Activated naive CD8-positive, alpha-beta T cell treated with anti-CD3 and anti-CD28 coated beads, Interleukin-2, amount 50 U/mL, for 24 hours (primary cell): ENCODE results near the gene XRCC1.
A peak's percentile ranks its signal among the peaks of the same experiment; 100 is the strongest.
"Not testable (repeated sequence)": the region's sequence is repeated elsewhere in the genome, so short reads cannot be mapped to it uniquely, and the experiment has no call there.

Source experiments
- ATAC-seq: fragments of 150-1000 bp; cut with Tn5 transposase; one replicate; pipeline ENCODE4 v1.10.0; 2021
- DNase-seq: peaks from one replicate; pipeline ENCODE4 v3.0.0; 2021
- H3K27ac Mint-ChIP-seq: one replicate; pipeline ENCODE4 v1.8.0; 2021; ENCODE audit warnings: mild to moderate bottlenecking, mixed read lengths
- H3K27me3 Mint-ChIP-seq: one replicate; pipeline ENCODE4 v1.8.0; 2021; ENCODE audit warnings: mixed read lengths
- H3K36me3 Mint-ChIP-seq: one replicate; pipeline ENCODE4 v1.8.0; 2021; ENCODE audit warnings: low read depth, mixed read lengths
- H3K4me1 Mint-ChIP-seq: one replicate; pipeline ENCODE4 v1.8.0; 2021; ENCODE audit warnings: mixed read lengths
- H3K4me3 Mint-ChIP-seq: one replicate; pipeline ENCODE4 v1.8.0; 2021; ENCODE audit warnings: mild to moderate bottlenecking, moderate library complexity, mixed read lengths
- H3K9me3 Mint-ChIP-seq: one replicate; pipeline ENCODE4 v1.8.0; 2021; ENCODE audit warnings: mixed read lengths

The XRCC1 gene

DNA sequence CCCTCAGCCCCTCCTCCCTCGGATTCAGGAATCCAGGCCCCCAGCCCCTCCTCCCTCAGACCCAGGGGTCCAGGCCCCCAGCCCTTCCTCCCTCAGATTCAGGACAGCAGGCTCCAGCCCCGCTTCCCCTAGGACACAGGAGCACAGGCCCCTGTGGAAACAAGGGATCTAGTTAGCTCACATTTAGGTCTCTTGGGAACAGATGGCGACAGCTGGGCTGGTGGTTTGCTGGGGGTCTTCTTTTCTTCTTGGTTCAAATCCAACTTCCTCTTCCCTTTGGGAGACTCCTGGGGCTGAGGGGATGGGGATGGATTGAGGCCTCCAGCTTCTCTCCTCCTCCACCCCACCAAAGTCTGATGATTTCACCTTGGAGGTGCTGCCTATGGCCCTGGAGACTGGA, 22.7 kb downstream of the XRCC1 start:
- no peaks in the 10 kb centered on the region for H3K9me3 Mint-ChIP-seq
- ATAC-seq (no peak), DNase-seq (no peak)
- H3K27ac Mint-ChIP-seq: no peak overlapping the region
- H3K36me3 Mint-ChIP-seq: peaks cover 11% of the 10 kb centered on the region
- peaks cover 10% of the 10 kb centered on the region for H3K4me1 Mint-ChIP-seq
- no peak overlapping the region for H3K4me3 Mint-ChIP-seq
- no peaks in the 10 kb centered on the region for H3K27me3 Mint-ChIP-seq

DNA sequence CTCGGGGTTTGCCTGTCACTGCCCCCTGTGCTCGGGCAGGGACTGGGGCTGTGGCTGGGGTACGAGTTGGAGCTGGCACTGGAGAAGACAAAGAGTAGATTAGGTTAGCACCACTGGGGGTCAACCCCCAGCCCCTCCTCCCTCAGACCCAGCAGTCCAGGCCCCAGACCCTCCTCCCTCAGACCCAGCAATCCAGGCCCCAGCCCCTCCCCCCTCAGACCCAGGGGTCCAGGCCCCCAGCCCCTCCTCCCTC, 23.2 kb downstream of the XRCC1 start:
- ATAC-seq: no peak
- no peak overlapping the region for H3K27ac Mint-ChIP-seq
- H3K27me3 Mint-ChIP-seq: no peaks in the 10 kb centered on the region
- H3K9me3 Mint-ChIP-seq: no peaks in the 10 kb centered on the region
- DNase-seq: no peak
- H3K4me1 Mint-ChIP-seq: peaks cover 7% of the 10 kb centered on the region
- H3K4me3 Mint-ChIP-seq: no peak overlapping the region
- peaks cover 8% of the 10 kb centered on the region for H3K36me3 Mint-ChIP-seq

DNA sequence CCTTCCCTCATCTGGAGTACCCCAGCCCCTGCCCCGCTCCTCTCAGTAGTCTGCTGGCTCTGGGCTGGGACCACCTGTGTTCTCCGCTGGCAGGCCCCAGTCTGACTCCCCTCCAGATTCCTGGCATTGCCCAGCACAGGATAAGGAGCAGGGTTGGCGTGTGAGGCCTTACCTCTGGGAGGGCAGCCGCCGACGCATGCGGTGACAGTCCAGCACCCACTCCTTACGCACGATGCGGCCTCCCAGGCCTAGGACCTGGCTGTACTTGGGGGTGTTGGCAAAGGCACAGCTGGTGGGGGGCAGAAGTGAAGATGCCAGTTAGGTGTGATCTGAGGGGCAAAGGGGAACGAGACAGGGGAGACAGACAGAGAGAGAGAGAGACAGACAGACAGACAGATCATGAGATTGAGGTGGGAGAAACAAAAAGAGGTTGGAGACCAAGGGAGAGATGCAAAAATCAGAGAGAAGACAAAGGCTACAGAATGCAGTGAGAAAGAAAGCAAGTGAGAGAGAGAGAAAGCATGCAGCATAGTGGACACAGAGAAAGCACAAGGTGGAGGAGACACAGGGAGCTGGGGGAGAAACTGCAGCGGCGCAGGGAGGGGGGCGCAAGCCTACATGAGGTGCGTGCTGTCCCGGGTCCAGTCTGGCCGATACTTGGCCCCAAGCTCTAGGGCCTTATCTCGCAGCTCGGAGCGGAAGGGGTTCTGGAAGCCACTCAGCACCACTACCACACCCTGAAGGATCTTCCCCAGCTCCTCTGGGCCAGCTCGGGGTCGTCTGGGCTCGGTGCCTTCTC, 23.7 kb downstream of the XRCC1 start:
- Mint-ChIP-seq H3K27ac (no peak overlapping the region), H3K36me3 (peaks cover 8% of the 10 kb centered on the region), H3K9me3 (no peaks in the 10 kb centered on the region), H3K27me3 (no peaks in the 10 kb centered on the region), H3K4me3 (no peak overlapping the region), H3K4me1 (peaks cover 7% of the 10 kb centered on the region)
- no peak for DNase-seq
- no peak for ATAC-seq

DNA sequence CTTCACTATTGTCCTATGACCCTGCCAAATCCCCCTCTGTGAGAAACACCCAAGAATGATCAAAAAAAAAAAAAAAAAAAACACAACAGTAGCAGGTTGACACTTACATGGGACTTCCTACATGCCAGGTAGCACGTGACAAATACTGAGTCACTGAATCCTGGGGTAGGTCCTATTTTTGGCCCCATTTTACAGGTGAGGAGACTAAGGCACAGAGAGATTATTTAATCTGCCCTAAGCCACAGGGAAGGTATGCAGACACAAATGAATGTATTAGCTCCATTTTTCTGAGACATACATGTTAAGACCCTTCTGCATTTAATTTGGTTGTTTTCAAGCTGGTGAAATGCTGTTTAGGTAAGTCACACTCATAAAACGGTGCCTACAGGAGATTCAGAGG, 26.6 kb downstream of the XRCC1 start:
- ATAC-seq (no peak), DNase-seq (no peak)
- Mint-ChIP-seq H3K27me3 (no peaks in the 10 kb centered on the region), H3K27ac (no peak overlapping the region), H3K9me3 (no peaks in the 10 kb centered on the region), H3K4me3 (no peak overlapping the region), H3K4me1 (no peaks in the 10 kb centered on the region), H3K36me3 (peaks cover 4% of the 10 kb centered on the region)

DNA sequence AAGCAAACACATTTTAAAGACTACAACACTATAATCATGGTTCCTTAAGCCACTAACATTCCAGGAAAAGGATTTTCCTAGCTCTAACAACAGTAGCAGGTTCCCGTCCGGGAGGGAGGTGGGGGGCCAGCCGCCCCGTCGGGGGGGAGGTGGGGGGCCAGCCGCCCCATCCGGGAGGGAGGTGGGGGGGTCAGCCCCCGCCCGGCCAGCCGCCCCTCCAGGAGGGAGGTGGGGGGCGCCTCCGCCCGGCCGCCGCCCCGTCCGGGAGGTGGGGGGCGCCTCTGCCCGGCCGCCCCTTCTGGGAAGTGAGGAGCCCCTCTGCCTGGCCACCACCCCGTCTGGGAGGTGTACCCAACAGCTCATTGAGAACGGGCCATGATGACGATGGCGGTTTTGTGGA, 27.4 kb downstream of the XRCC1 start:
- H3K36me3 Mint-ChIP-seq, H3K27ac Mint-ChIP-seq, H3K9me3 Mint-ChIP-seq, H3K27me3 Mint-ChIP-seq, H3K4me1 Mint-ChIP-seq, ATAC-seq, H3K4me3 Mint-ChIP-seq, DNase-seq: not testable (repeated sequence)

DNA sequence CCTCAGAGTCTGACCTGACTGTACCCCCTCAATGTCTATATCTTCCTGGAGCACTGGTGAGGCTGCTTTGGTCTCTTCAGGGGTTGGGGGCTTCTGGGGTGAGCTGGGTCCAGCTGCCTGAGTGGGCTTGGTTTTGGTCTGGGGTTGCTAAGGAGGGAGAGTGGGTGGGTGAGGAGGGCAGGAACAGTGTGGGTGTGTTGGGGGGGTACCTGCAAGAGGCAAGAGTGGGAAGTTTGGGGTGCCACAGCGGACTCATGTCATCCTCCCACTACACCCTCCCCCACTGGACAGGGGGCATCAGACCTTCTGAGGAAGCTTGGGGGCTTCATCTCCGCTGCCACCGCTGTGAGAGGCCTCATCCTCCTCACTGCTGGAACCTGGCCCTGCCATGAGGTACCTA, 28.7 kb downstream of the XRCC1 start:
- H3K4me3 Mint-ChIP-seq: no peak overlapping the region
- peaks cover 10% of the 10 kb centered on the region for H3K36me3 Mint-ChIP-seq
- H3K9me3 Mint-ChIP-seq: no peaks in the 10 kb centered on the region
- H3K27me3 Mint-ChIP-seq: no peaks in the 10 kb centered on the region
- H3K27ac Mint-ChIP-seq: no peak overlapping the region
- H3K4me1 Mint-ChIP-seq: no peaks in the 10 kb centered on the region
- ATAC-seq (no peak), DNase-seq (no peak)

DNA sequence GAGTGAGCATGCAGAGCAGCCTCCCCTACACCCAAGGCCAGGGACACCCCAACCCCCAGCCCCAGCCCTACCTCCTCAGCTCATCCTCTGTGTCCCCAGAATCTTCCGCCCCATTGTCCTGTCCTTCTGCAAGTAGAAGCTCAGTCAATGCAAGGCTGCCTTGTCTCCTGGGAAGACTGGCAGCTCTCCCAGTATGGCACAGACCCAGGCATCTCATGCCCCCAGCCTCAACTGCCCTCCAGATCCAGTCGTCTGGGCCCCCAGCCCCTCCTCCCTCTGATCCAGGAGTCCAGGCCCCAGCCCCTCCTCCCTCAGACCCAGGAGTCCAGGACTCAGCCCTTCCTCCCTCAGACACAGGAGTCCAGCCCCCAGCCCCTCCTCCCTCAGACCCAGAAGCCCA, 29.3 kb downstream of the XRCC1 start:
- Mint-ChIP-seq H3K4me3 (no peak overlapping the region), H3K27ac (no peak overlapping the region), H3K4me1 (no peaks in the 10 kb centered on the region), H3K9me3 (no peaks in the 10 kb centered on the region), H3K36me3 (peaks cover 14% of the 10 kb centered on the region), H3K27me3 (no peaks in the 10 kb centered on the region)
- ATAC-seq (no peak), DNase-seq (no peak)

DNA sequence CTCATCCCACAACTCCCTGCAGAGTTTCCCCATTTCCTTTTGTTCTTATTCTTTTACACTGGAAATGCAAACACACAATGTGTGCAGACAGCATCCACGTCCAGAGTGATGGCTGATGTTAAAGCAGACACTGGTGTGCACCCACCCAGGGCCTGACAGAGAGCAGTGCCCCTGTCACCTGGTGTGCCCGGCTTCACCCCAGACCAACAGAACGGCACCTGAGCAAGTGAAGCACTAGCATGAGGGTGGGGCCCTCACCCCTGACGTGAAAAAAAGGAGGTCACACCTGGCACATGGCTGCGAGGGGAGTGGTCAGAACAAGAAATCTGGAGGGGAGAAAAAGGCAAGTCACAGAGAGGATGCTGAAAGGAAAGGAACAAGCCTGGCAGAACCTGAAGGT, 30.1 kb downstream of the XRCC1 start:
- H3K4me1 Mint-ChIP-seq: no peaks in the 10 kb centered on the region
- H3K27me3 Mint-ChIP-seq: no peaks in the 10 kb centered on the region
- ATAC-seq: no peak
- no peak overlapping the region for H3K4me3 Mint-ChIP-seq
- H3K27ac Mint-ChIP-seq: no peak overlapping the region
- peaks cover 18% of the 10 kb centered on the region for H3K36me3 Mint-ChIP-seq
- no peak for DNase-seq
- no peaks in the 10 kb centered on the region for H3K9me3 Mint-ChIP-seq

DNA sequence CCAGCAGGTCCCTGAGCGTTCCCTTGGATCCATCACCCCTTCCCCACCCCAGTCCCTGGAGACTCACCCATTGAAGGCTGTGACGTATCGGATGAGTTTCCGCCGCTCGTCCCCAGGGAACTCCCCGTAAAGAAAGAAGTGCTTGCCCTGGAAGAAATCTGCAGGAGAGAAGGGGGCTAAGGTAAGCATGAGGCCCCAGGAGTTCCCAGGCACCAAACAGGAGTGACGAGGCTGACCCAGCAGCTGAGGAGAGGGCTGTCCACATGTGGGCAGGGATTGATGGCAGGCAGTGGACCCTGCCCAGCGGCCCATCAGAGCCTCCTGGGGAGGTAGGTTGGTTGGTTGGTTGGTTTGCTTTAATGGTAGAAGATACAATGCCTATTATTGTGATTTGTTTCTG, 31.2 kb downstream of the XRCC1 start:
- ATAC-seq (no peak), DNase-seq (no peak)
- H3K27ac Mint-ChIP-seq: no peak overlapping the region
- peaks cover 28% of the 10 kb centered on the region for H3K36me3 Mint-ChIP-seq
- H3K27me3 Mint-ChIP-seq: no peaks in the 10 kb centered on the region
- no peak overlapping the region for H3K4me3 Mint-ChIP-seq
- H3K4me1 Mint-ChIP-seq: no peaks in the 10 kb centered on the region
- peaks cover 3% of the 10 kb centered on the region for H3K9me3 Mint-ChIP-seq

DNA sequence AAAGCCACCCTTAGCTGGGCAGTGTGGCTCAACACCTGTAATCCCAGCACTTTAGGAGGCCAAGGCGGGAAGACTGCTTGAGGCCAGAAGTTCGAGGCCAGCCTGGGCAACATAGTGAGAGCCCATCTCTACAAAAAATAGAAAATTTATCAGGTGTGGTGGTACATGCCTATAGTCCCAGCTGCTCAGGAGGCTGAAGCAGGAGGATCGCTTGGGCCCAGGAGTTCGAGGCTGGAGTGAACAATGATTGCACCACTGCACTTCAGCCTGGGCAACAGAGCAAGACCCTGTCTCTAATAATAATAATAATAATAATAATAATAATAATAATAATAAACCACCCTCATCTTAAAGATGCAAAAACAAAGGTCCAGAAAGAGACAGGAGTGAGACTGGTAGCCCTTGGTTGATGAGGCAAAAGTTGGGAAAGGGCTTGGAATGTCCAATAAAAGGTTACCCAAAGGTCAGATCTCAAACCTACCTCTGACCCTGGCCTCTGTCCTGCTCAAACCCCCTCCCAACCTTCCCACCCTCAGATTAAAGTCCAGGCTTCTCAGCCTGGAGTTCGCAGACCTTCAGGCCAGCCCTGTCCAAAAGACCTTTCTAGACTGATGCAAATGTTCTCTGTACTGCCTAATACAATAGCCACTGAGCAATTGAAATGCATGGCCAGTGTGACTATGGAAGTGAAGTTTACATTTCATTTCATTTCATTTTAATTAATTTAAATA, 33.2 kb downstream of the XRCC1 start:
- DNase-seq: no peak
- no peak for ATAC-seq
- no peaks in the 10 kb centered on the region for H3K4me1 Mint-ChIP-seq
- H3K27me3 Mint-ChIP-seq: no peaks in the 10 kb centered on the region
- H3K4me3 Mint-ChIP-seq: no peak overlapping the region
- H3K36me3 Mint-ChIP-seq: peaks cover 43% of the 10 kb centered on the region
- no peak overlapping the region for H3K27ac Mint-ChIP-seq
- H3K9me3 Mint-ChIP-seq: peaks cover 10% of the 10 kb centered on the region

DNA sequence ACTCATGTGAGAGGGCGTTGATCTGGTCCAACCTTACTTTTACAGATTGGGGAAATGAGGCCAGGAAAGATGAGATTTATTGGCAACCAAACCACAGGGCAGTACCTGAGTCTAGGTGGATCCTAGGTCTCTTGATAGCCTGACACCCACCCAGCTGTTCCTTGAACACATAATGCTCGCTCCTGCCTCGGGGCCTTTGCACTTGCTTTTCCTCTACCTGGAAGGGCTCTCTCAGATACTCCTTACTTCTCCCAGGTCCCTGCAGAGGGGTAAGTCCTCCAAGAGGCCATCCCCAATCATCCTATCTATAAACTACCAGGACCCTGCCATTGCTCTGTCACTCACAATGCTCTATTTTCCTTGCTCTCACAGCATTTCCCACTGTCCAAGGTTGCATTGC, 34.9 kb downstream of the XRCC1 start:
- peak overlapping the region; percentile 40 for H3K27ac Mint-ChIP-seq
- peaks cover 10% of the 10 kb centered on the region for H3K9me3 Mint-ChIP-seq
- peaks cover 47% of the 10 kb centered on the region for H3K36me3 Mint-ChIP-seq
- peaks cover 2% of the 10 kb centered on the region for H3K4me1 Mint-ChIP-seq
- ATAC-seq (no peak), DNase-seq (no peak)
- H3K27me3 Mint-ChIP-seq: no peaks in the 10 kb centered on the region
- H3K4me3 Mint-ChIP-seq: no peak overlapping the region

DNA sequence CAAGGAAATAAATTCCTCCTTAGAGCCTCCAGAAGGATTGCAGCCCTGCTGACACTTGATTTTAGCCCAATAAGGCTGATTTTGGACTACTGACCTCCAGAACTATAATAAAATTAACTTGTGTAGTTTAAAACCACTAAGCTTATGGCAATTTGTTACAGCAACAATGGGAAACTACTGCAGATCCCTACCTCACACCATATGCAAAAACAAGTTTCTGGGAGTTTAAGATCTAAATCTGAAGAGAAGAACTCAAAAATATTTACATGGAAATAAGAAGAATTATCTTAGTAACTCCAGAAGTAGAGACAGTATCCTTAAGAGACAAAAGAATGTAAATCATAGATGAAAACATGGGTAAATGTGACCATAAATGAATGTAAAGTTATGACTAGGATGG, 36.4 kb downstream of the XRCC1 start:
- ATAC-seq: no peak
- peaks cover 45% of the 10 kb centered on the region for H3K36me3 Mint-ChIP-seq
- H3K4me3 Mint-ChIP-seq: no peak overlapping the region
- no peak for DNase-seq
- H3K9me3 Mint-ChIP-seq: peaks cover 10% of the 10 kb centered on the region
- H3K27me3 Mint-ChIP-seq: no peaks in the 10 kb centered on the region
- no peak overlapping the region for H3K27ac Mint-ChIP-seq
- H3K4me1 Mint-ChIP-seq: peaks cover 6% of the 10 kb centered on the region

DNA sequence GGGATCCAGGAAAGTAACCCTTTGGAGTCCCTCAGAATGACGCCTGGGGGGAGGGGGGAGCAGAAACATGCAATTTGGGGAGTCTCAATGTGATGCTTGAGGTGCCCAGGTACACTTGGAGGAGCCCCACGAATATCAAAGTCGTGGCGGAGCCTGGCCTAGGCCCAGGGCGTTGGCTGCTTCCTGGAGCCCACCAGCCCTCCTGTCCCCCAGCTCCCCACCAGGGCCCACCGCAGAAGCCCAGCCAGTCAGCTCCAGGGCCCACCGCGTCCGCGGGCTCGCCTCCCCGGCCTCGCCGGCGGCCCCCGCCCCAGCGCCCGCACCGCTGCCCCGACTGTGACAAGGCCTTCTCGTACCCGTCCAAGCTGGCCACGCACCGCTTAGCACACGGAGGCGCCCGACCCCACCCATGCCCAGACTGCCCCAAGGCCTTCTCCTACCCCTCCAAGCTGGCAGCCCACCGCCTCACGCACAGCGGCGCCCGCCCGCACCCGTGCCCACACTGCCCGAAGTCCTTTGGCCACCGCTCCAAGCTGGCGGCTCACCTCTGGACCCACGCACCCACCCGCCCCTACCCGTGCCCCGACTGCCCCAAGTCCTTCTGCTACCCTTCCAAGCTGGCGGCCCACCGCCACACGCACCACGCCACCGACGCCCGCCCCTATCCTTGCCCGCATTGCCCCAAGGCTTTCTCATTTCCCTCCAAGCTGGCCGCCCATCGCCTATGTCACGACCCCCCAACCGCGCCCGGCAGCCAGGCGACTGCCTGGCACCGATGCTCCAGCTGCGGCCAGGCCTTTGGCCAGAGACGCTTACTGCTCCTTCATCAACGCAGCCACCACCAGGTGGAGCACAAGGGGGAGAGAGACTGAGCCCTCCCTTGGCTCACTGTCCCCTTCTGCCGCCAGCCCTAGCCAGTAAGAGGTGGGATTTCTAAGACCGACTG, 40.2 kb downstream of the XRCC1 start:
- DNase-seq (peak; percentile 46), ATAC-seq (no peak)
- Mint-ChIP-seq H3K9me3 (peaks cover 10% of the 10 kb centered on the region), H3K4me3 (no peak overlapping the region), H3K27ac (no peak overlapping the region), H3K36me3 (peaks cover 29% of the 10 kb centered on the region), H3K4me1 (peaks cover 22% of the 10 kb centered on the region), H3K27me3 (no peaks in the 10 kb centered on the region)

DNA sequence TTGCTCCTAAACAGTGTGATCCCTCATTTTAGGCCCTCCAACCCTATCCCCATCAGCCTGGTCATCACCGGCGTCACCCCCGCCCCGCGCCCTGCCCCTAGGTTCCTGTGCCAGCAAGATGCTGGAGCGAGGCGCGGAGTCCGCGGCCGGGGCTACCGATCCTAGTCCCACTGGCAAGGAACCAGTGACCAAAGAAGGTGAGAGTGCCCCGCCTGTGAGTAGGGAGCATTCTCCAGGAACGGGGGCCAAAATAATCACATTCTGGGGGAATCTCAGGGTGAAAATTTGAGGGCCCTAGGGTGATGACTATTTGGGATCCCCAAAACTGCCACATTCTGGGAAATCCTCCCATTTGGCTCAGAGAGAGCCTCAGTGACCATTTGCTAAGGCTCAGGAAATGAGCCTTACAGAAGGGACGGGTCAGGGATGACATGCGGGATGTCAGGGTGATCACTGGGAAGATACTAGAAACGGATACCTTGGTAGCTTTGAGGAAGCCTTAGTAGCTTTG, 41.0 kb downstream of the XRCC1 start:
- peaks cover 9% of the 10 kb centered on the region for H3K9me3 Mint-ChIP-seq

More for the DNA sequence above, 41.0 kb downstream of the XRCC1 start:
- Mint-ChIP-seq H3K36me3 (peaks cover 23% of the 10 kb centered on the region), H3K27ac (peak overlapping the region; percentile 94), H3K4me1 (peaks cover 22% of the 10 kb centered on the region), H3K4me3 (no peak overlapping the region), H3K27me3 (no peaks in the 10 kb centered on the region)
- no peak for ATAC-seq
- no peak for DNase-seq
